ENCODE data around the gene TMEM119. TPM values are rescaled to one million over a fixed set of nuclear protein-coding genes. Genes with fewer than 3 reads are reported as not detected.

Gene TMEM119
- total RNA-seq, 1 experiment from 2014 or later: not detected

GRCh38 chr12:108613548-108613947 is 15.7 kb upstream of the TMEM119 start:
- H3K27me3 ChIP-seq (replicated peaks; ENCODE audit: insufficient read depth, low read depth, low read length, poor library complexity): no peaks in the 10 kb centered on the region
- intact Hi-C loops (cut with micrococcal nuclease; ENCODE audit: unreplicated experiment): loop anchor here (1.0 kb wide), 1 partner anchor 191 kb away; no protein-coding TSS in a partner anchor
- H3K36me3 ChIP-seq (ENCODE audit: insufficient read depth, low read length, poor library complexity, severe bottlenecking): no peaks in the 10 kb centered on the region
- BruUV-seq (replicated peaks): no TSS peak
- TF ChIP-seq CTCF (conservative IDR thresholded peaks at IDR 0.05; ENCODE audit: low read depth, low read length) (no peak), EZH2 (IDR thresholded peaks at IDR 0.05; ENCODE audit: borderline replicate concordance, low read depth, low read length, poor library complexity, severe bottlenecking) (no peak)
- CTCF ChIA-PET: interaction anchor here (0.5 kb wide), 1 partner anchor 181 kb away, joined by 4 read pairs; no protein-coding TSS in a partner anchor
- no peak overlapping the region for H3K27ac ChIP-seq (ENCODE audit: low read depth, low read length, poor library complexity, severe bottlenecking)
- peaks cover 15% of the 10 kb centered on the region for H3K4me1 ChIP-seq (ENCODE audit: insufficient read depth, low read length, poor library complexity, severe bottlenecking)
- no peak overlapping the region for H3K4me3 ChIP-seq (ENCODE audit: low read depth, low read length, poor library complexity, severe bottlenecking)
- DNase-seq (ENCODE audit: low spot score): no peak
- H3K9me3 ChIP-seq (ENCODE audit: low read depth, low read length, poor library complexity, severe bottlenecking): no peaks in the 10 kb centered on the region
- POLR2A ChIA-PET (ENCODE audit: low non-redundant PET): no interaction called here

GRCh38 chr12:108612788-108613282 is 15.0 kb upstream of the TMEM119 start:
- POLR2A ChIA-PET (ENCODE audit: low non-redundant PET): interaction anchor here (0.6 kb wide), 1 partner anchor 25 kb away, joined by 6 read pairs; no protein-coding TSS in a partner anchor
- TF ChIP-seq EZH2 (IDR thresholded peaks at IDR 0.05; ENCODE audit: borderline replicate concordance, low read depth, low read length, poor library complexity, severe bottlenecking): no peak
- TF ChIP-seq CTCF (conservative IDR thresholded peaks at IDR 0.05; ENCODE audit: low read depth, low read length): no peak
- intact Hi-C loops (cut with micrococcal nuclease; ENCODE audit: unreplicated experiment): loop anchor here (1.0 kb wide), 1 partner anchor 191 kb away; no protein-coding TSS in a partner anchor

GRCh38 chr12:108611884-108612415 is 14.1 kb upstream of the TMEM119 start:
- Histone ChIP-seq H3K27me3 (replicated peaks; ENCODE audit: insufficient read depth, low read depth, low read length, poor library complexity) (no peaks in the 10 kb centered on the region), H3K4me3 (ENCODE audit: low read depth, low read length, poor library complexity, severe bottlenecking) (no peak overlapping the region), H3K9me3 (ENCODE audit: low read depth, low read length, poor library complexity, severe bottlenecking) (no peaks in the 10 kb centered on the region), H3K27ac (ENCODE audit: low read depth, low read length, poor library complexity, severe bottlenecking) (no peak overlapping the region), H3K4me1 (ENCODE audit: insufficient read depth, low read length, poor library complexity, severe bottlenecking) (peaks cover 9% of the 10 kb centered on the region), H3K36me3 (ENCODE audit: insufficient read depth, low read length, poor library complexity, severe bottlenecking) (no peaks in the 10 kb centered on the region)
- ChIA-PET POLR2A (ENCODE audit: low non-redundant PET) (no interaction called here), CTCF (interaction anchor here (0.7 kb wide), 1 partner anchor 141 kb away, joined by 5 read pairs; no protein-coding TSS in a partner anchor)
- TF ChIP-seq CTCF (conservative IDR thresholded peaks at IDR 0.05; ENCODE audit: low read depth, low read length) (peak; percentile 55), EZH2 (IDR thresholded peaks at IDR 0.05; ENCODE audit: borderline replicate concordance, low read depth, low read length, poor library complexity, severe bottlenecking) (no peak)
- peak; percentile 54 for DNase-seq (ENCODE audit: low spot score)
- no TSS peak for BruUV-seq (replicated peaks)
- intact Hi-C loops (cut with micrococcal nuclease; ENCODE audit: unreplicated experiment): no loop called here

More at GRCh38 chr12:108612788-108613282, 15.0 kb upstream of the TMEM119 start:
- BruUV-seq (replicated peaks): no TSS peak
- H3K9me3 ChIP-seq (ENCODE audit: low read depth, low read length, poor library complexity, severe bottlenecking): no peaks in the 10 kb centered on the region
- DNase-seq (ENCODE audit: low spot score): no peak
- no peak overlapping the region for H3K4me3 ChIP-seq (ENCODE audit: low read depth, low read length, poor library complexity, severe bottlenecking)
- H3K4me1 ChIP-seq (ENCODE audit: insufficient read depth, low read length, poor library complexity, severe bottlenecking): peaks cover 15% of the 10 kb centered on the region
- H3K27ac ChIP-seq (ENCODE audit: low read depth, low read length, poor library complexity, severe bottlenecking): no peak overlapping the region
- no peaks in the 10 kb centered on the region for H3K27me3 ChIP-seq (replicated peaks; ENCODE audit: insufficient read depth, low read depth, low read length, poor library complexity)
- H3K36me3 ChIP-seq (ENCODE audit: insufficient read depth, low read length, poor library complexity, severe bottlenecking): no peaks in the 10 kb centered on the region
- CTCF ChIA-PET: interaction anchor here (0.6 to 0.7 kb wide), 3 partner anchors 96 to 299 kb away, joined by 3 to 5 read pairs (median 4); no protein-coding TSS in a partner anchor
